Measurements from ENCODE around the gene MCM3AP.
A peak's percentile ranks its signal among the peaks of the same experiment; 100 is the strongest.

MCM3AP gene

GRCh38 chr21:46289655-46290179 lies 4.3 kb upstream of the MCM3AP start:
- TF ChIP-seq CTCF (IDR thresholded peaks at IDR 0.05; ENCODE audit: low read depth, low read length, missing control alignments) = no peak
- H3K4me3 ChIP-seq (ENCODE audit: low read depth, low read length) = no peak overlapping the region

GRCh38 chr21:46287541-46287940 lies 2.1 kb upstream of the MCM3AP start:
- no peaks in the 10 kb centered on the region for H3K27me3 ChIP-seq (replicated peaks)
- H3K4me3 ChIP-seq (ENCODE audit: low read depth, low read length) = no peak overlapping the region
- no peak for TF ChIP-seq CTCF (IDR thresholded peaks at IDR 0.05; ENCODE audit: low read depth, low read length, missing control alignments)
- in situ Hi-C loops (cut with HindIII; ENCODE audit: low pct_ligation_motif_present, low sequenced_read_pairs) = no loop called here
- DNase-seq = no peak
- peaks cover 6% of the 10 kb centered on the region for H3K36me3 ChIP-seq (replicated peaks)
- H3K27ac ChIP-seq = no peak overlapping the region

More at GRCh38 chr21:46289655-46290179, 4.3 kb upstream of the MCM3AP start:
- Histone ChIP-seq H3K36me3 (replicated peaks) (peaks cover 2% of the 10 kb centered on the region), H3K27ac (no peak overlapping the region), H3K27me3 (replicated peaks) (no peaks in the 10 kb centered on the region)
- in situ Hi-C loops (cut with HindIII; ENCODE audit: low pct_ligation_motif_present, low sequenced_read_pairs) = no loop called here
- DNase-seq = no peak

GRCh38 chr21:46286648-46287002 lies 1.2 kb upstream of the MCM3AP start:
- no peak for TF ChIP-seq CTCF (IDR thresholded peaks at IDR 0.05; ENCODE audit: low read depth, low read length, missing control alignments)
- peaks cover 13% of the 10 kb centered on the region for H3K36me3 ChIP-seq (replicated peaks)
- peak; percentile 64 for DNase-seq
- peak overlapping the region; percentile 64 for H3K4me3 ChIP-seq (ENCODE audit: low read depth, low read length)
- H3K27me3 ChIP-seq (replicated peaks) = no peaks in the 10 kb centered on the region
- in situ Hi-C loops (cut with HindIII; ENCODE audit: low pct_ligation_motif_present, low sequenced_read_pairs) = no loop called here
- peak overlapping the region; percentile 90 for H3K27ac ChIP-seq

GRCh38 chr21:46285761-46286647 lies 593 bp upstream of the MCM3AP start, which contains the start of gene YBEY:
Gene YBEY (plus strand): TSS chr21:46286342. CDS start chr21:46286914, 572 bp downstream.
- peak; percentile 65 for TF ChIP-seq CTCF (IDR thresholded peaks at IDR 0.05; ENCODE audit: low read depth, low read length, missing control alignments)
- in situ Hi-C loops (cut with HindIII; ENCODE audit: low pct_ligation_motif_present, low sequenced_read_pairs) = no loop called here
- H3K27me3 ChIP-seq (replicated peaks) = no peaks in the 10 kb centered on the region
- peak within 1 kb of the TSS; percentile 64 for H3K4me3 ChIP-seq (ENCODE audit: low read depth, low read length)
- peak within 1 kb of the TSS; percentile 90 for H3K27ac ChIP-seq
- peaks cover 13% of the 10 kb centered on the region for H3K36me3 ChIP-seq (replicated peaks)
- DNase-seq = peak; percentile 86

GRCh38 chr21:46284733-46285132 lies 678 bp downstream of the MCM3AP start:
- TF ChIP-seq CTCF (IDR thresholded peaks at IDR 0.05; ENCODE audit: low read depth, low read length, missing control alignments) = no peak
- Histone ChIP-seq H3K27ac (no peak overlapping the region), H3K4me3 (ENCODE audit: low read depth, low read length) (peak overlapping the region; percentile 64), H3K27me3 (replicated peaks) (no peaks in the 10 kb centered on the region), H3K36me3 (replicated peaks) (peaks cover 24% of the 10 kb centered on the region)
- in situ Hi-C loops (cut with HindIII; ENCODE audit: low pct_ligation_motif_present, low sequenced_read_pairs) = no loop called here
- DNase-seq = no peak
